Loucy (cell line): ENCODE data around the gene CAMTA1.

Source experiments
- H2AFZ ChIP-seq: fragments of 200-600 bp; sonication (generic); 2 replicates; pipeline ENCODE4 v1.6.0; 2016; ENCODE audit warnings: antibody characterized with exemption, mild to moderate bottlenecking, low read length, moderate library complexity
- H3F3A ChIP-seq: fragments of 200-600 bp; 2 replicates; pipeline ENCODE4 v1.6.0; 2016; ENCODE audit warnings: antibody characterized with exemption, low read depth, mild to moderate bottlenecking
- H3K27me3 ChIP-seq: fragments of 200-600 bp; sonication (generic); 2 replicates; pipeline ENCODE4 v1.6.1; 2014; ENCODE audit warnings: low read length, mild to moderate bottlenecking; ENCODE audit not compliant: insufficient read depth, poor library complexity, severe bottlenecking
- H3K36me3 ChIP-seq: fragments of 200-600 bp; sonication (generic); 2 replicates; pipeline ENCODE4 v1.6.1; 2016; ENCODE audit warnings: low read length; ENCODE audit not compliant: insufficient read depth
- H3K4me1 ChIP-seq: fragments of 200-600 bp; sonication (generic); 2 replicates; pipeline ENCODE4 v1.5.1; 2014; ENCODE audit warnings: low read length, mild to moderate bottlenecking; ENCODE audit not compliant: insufficient read depth, poor library complexity, severe bottlenecking
- H3K4me2 ChIP-seq: fragments of 200-600 bp; sonication (generic); 2 replicates; pipeline ENCODE4 v1.6.0; 2014; ENCODE audit warnings: antibody characterized with exemption, low read length, low read depth, mild to moderate bottlenecking; ENCODE audit not compliant: poor library complexity, severe bottlenecking
- H3K4me3 ChIP-seq: fragments of 200-600 bp; sonication (generic); 2 replicates; pipeline ENCODE4 v1.5.1; 2014; ENCODE audit warnings: low read length, mild to moderate bottlenecking, mixed read lengths; ENCODE audit not compliant: poor library complexity, severe bottlenecking
- H3K79me2 ChIP-seq: fragments of 200-600 bp; sonication (generic); 2 replicates; pipeline ENCODE4 v1.6.1; 2014; ENCODE audit warnings: low read length; ENCODE audit not compliant: insufficient read depth
- H3K9ac ChIP-seq: fragments of 200-600 bp; sonication (generic); 2 replicates; pipeline ENCODE4 v1.6.0; 2014; ENCODE audit warnings: mild to moderate bottlenecking, low read depth, low read length, moderate library complexity; ENCODE audit not compliant: poor library complexity, severe bottlenecking
- H3K9me2 ChIP-seq: fragments of 200-600 bp; sonication (generic); replicated peaks from 2 replicates; pipeline ENCODE4 v1.6.1; 2016; ENCODE audit warnings: low read depth, low read length, mixed read lengths
- H3K9me3 ChIP-seq: fragments of 200-600 bp; sonication (generic); 2 replicates; pipeline ENCODE4 v1.6.1; 2014; ENCODE audit warnings: mild to moderate bottlenecking, antibody characterized with exemption, low read length, low read depth; ENCODE audit not compliant: insufficient read depth
- H4K20me1 ChIP-seq: fragments of 200-600 bp; sonication (generic); 2 replicates; pipeline ENCODE4 v1.6.0; 2014; ENCODE audit warnings: antibody characterized with exemption, low read length, mild to moderate bottlenecking; ENCODE audit not compliant: insufficient read depth, poor library complexity, severe bottlenecking
- EZH2phosphoT487 ChIP-seq: fragments of 200-600 bp; IDR thresholded peaks from 2 replicates; pipeline ENCODE4 v1.6.1; 2018; ENCODE audit warnings: antibody characterized with exemption, mild to moderate bottlenecking, moderate library complexity, borderline replicate concordance
- TF ChIP-seq, protein P1 (sequence below): fragments of 200-600 bp; sonication (generic); conservative IDR thresholded peaks from 2 replicates; pipeline ENCODE4 v1.5.1; 2014; ENCODE audit warnings: mild to moderate bottlenecking, antibody characterized with exemption, low read length

Gene CAMTA1

DNA sequence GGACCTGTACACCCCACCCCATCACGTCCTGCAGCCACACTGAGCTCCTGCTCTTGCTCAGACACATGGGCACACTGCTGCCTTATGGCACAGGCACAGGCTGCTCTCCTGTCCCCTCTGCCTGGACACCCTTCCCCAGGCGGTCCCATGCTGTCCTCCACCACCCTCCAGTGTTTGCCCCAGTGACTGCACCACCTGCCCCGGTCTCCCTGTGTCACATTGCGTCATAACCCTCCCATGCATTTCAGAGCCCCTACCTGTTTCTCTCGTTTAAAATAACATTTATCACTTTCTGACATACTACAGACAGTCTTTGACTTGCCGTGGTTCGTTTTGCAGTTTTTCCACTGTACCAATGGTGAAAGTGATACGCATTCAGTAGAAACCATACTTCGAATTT lies 159.2 kb downstream of the CAMTA1 start:
- no peak overlapping the region for H3K9ac ChIP-seq
- H3K4me3 ChIP-seq, result no peak overlapping the region
- H3K9me2 ChIP-seq, result no peaks in the 10 kb centered on the region
- no peaks in the 10 kb centered on the region for H3K79me2 ChIP-seq
- no peaks in the 10 kb centered on the region for H3K4me1 ChIP-seq
- H3K9me3 ChIP-seq, result no peaks in the 10 kb centered on the region
- no peak overlapping the region for H3K4me2 ChIP-seq
- H3K36me3 ChIP-seq, result no peaks in the 10 kb centered on the region
- no peaks in the 10 kb centered on the region for H4K20me1 ChIP-seq
- TF ChIP-seq, protein P1, sequence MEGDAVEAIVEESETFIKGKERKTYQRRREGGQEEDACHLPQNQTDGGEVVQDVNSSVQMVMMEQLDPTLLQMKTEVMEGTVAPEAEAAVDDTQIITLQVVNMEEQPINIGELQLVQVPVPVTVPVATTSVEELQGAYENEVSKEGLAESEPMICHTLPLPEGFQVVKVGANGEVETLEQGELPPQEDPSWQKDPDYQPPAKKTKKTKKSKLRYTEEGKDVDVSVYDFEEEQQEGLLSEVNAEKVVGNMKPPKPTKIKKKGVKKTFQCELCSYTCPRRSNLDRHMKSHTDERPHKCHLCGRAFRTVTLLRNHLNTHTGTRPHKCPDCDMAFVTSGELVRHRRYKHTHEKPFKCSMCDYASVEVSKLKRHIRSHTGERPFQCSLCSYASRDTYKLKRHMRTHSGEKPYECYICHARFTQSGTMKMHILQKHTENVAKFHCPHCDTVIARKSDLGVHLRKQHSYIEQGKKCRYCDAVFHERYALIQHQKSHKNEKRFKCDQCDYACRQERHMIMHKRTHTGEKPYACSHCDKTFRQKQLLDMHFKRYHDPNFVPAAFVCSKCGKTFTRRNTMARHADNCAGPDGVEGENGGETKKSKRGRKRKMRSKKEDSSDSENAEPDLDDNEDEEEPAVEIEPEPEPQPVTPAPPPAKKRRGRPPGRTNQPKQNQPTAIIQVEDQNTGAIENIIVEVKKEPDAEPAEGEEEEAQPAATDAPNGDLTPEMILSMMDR, result no peak
- no peak for TF ChIP-seq EZH2phosphoT487
- no peak overlapping the region for H2AFZ ChIP-seq
- no peaks in the 10 kb centered on the region for H3F3A ChIP-seq
- H3K27me3 ChIP-seq, result no peaks in the 10 kb centered on the region

DNA sequence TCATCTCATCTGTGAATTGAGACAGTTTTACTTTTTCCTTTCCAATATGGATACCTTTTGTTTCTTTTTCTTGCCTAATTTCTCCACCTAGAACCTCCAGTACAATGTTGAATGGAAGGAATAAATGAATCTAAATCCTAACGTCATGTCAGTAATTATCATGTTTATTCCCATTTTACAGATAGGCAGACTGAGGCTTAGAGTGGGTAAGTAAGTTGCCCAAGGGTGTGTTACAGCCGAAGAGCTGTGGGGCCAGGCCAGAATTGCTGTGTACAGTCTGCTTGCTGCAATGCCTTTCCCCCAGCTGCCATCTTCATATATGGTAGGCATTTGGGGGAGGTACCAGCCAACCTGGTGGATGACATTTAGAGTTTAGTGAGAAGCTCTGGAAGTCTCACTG lies 162.7 kb downstream of the CAMTA1 start:
- no peak overlapping the region for H3K4me3 ChIP-seq
- H2AFZ ChIP-seq, result no peak overlapping the region
- no peaks in the 10 kb centered on the region for H3K36me3 ChIP-seq
- H3K4me2 ChIP-seq, result no peak overlapping the region
- H3K9me2 ChIP-seq, result no peaks in the 10 kb centered on the region
- no peaks in the 10 kb centered on the region for H3K9me3 ChIP-seq
- no peak for TF ChIP-seq EZH2phosphoT487
- TF ChIP-seq, protein P1, result no peak
- H3F3A ChIP-seq, result no peaks in the 10 kb centered on the region
- no peaks in the 10 kb centered on the region for H3K27me3 ChIP-seq
- no peaks in the 10 kb centered on the region for H3K79me2 ChIP-seq
- H3K4me1 ChIP-seq, result no peaks in the 10 kb centered on the region
- no peaks in the 10 kb centered on the region for H4K20me1 ChIP-seq
- no peak overlapping the region for H3K9ac ChIP-seq

DNA sequence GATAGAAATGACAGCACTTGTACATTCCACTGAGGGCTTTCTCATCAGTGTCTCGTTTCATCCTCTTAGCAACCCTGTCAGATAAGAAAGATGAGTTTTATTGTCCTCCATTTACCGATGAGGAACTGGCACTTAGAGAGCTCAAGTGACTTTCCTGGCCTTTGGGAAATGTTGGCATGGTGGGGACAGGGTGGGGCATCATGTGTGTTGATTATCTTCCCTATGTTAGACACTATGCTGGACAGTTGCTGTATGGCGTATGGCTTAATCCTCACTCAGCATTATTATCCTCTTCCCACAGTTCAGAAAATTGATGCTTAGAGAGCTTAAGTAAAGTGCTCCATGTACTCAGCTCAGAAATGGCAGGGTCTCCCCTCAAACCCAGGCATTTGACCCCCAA lies 163.2 kb downstream of the CAMTA1 start:
- H3K36me3 ChIP-seq, result no peaks in the 10 kb centered on the region
- no peak overlapping the region for H3K4me3 ChIP-seq
- no peaks in the 10 kb centered on the region for H3K9me2 ChIP-seq
- H2AFZ ChIP-seq, result no peak overlapping the region
- H3K4me1 ChIP-seq, result no peaks in the 10 kb centered on the region
- no peaks in the 10 kb centered on the region for H3K9me3 ChIP-seq
- H3K4me2 ChIP-seq, result no peak overlapping the region
- no peak overlapping the region for H3K9ac ChIP-seq
- H3F3A ChIP-seq, result no peaks in the 10 kb centered on the region
- H3K27me3 ChIP-seq, result no peaks in the 10 kb centered on the region
- H3K79me2 ChIP-seq, result no peaks in the 10 kb centered on the region
- no peaks in the 10 kb centered on the region for H4K20me1 ChIP-seq
- TF ChIP-seq EZH2phosphoT487, result no peak
- TF ChIP-seq, protein P1, result no peak
